Loucy (cell line): ENCODE data around the gene KDM4C.

Source experiments
- H2AFZ ChIP-seq: fragments of 200-600 bp; sonication (generic); 2 replicates; pipeline ENCODE4 v1.6.0; 2016; ENCODE audit warnings: antibody characterized with exemption, mild to moderate bottlenecking, low read length, moderate library complexity
- H3F3A ChIP-seq: fragments of 200-600 bp; 2 replicates; pipeline ENCODE4 v1.6.0; 2016; ENCODE audit warnings: antibody characterized with exemption, low read depth, mild to moderate bottlenecking
- H3K27me3 ChIP-seq: fragments of 200-600 bp; sonication (generic); 2 replicates; pipeline ENCODE4 v1.6.1; 2014; ENCODE audit warnings: low read length, mild to moderate bottlenecking; ENCODE audit not compliant: insufficient read depth, poor library complexity, severe bottlenecking
- H3K36me3 ChIP-seq: fragments of 200-600 bp; sonication (generic); 2 replicates; pipeline ENCODE4 v1.6.1; 2016; ENCODE audit warnings: low read length; ENCODE audit not compliant: insufficient read depth
- H3K4me1 ChIP-seq: fragments of 200-600 bp; sonication (generic); 2 replicates; pipeline ENCODE4 v1.5.1; 2014; ENCODE audit warnings: low read length, mild to moderate bottlenecking; ENCODE audit not compliant: insufficient read depth, poor library complexity, severe bottlenecking
- H3K4me2 ChIP-seq: fragments of 200-600 bp; sonication (generic); 2 replicates; pipeline ENCODE4 v1.6.0; 2014; ENCODE audit warnings: antibody characterized with exemption, low read length, low read depth, mild to moderate bottlenecking; ENCODE audit not compliant: poor library complexity, severe bottlenecking
- H3K4me3 ChIP-seq: fragments of 200-600 bp; sonication (generic); 2 replicates; pipeline ENCODE4 v1.5.1; 2014; ENCODE audit warnings: low read length, mild to moderate bottlenecking, mixed read lengths; ENCODE audit not compliant: poor library complexity, severe bottlenecking
- H3K79me2 ChIP-seq: fragments of 200-600 bp; sonication (generic); 2 replicates; pipeline ENCODE4 v1.6.1; 2014; ENCODE audit warnings: low read length; ENCODE audit not compliant: insufficient read depth
- H3K9ac ChIP-seq: fragments of 200-600 bp; sonication (generic); 2 replicates; pipeline ENCODE4 v1.6.0; 2014; ENCODE audit warnings: mild to moderate bottlenecking, low read depth, low read length, moderate library complexity; ENCODE audit not compliant: poor library complexity, severe bottlenecking
- H3K9me2 ChIP-seq: fragments of 200-600 bp; sonication (generic); replicated peaks from 2 replicates; pipeline ENCODE4 v1.6.1; 2016; ENCODE audit warnings: low read depth, low read length, mixed read lengths
- H3K9me3 ChIP-seq: fragments of 200-600 bp; sonication (generic); 2 replicates; pipeline ENCODE4 v1.6.1; 2014; ENCODE audit warnings: mild to moderate bottlenecking, antibody characterized with exemption, low read length, low read depth; ENCODE audit not compliant: insufficient read depth
- H4K20me1 ChIP-seq: fragments of 200-600 bp; sonication (generic); 2 replicates; pipeline ENCODE4 v1.6.0; 2014; ENCODE audit warnings: antibody characterized with exemption, low read length, mild to moderate bottlenecking; ENCODE audit not compliant: insufficient read depth, poor library complexity, severe bottlenecking
- CTCF ChIP-seq: fragments of 200-600 bp; sonication (generic); conservative IDR thresholded peaks from 2 replicates; pipeline ENCODE4 v1.5.1; 2014; ENCODE audit warnings: mild to moderate bottlenecking, antibody characterized with exemption, low read length
- EZH2phosphoT487 ChIP-seq: fragments of 200-600 bp; IDR thresholded peaks from 2 replicates; pipeline ENCODE4 v1.6.1; 2018; ENCODE audit warnings: antibody characterized with exemption, mild to moderate bottlenecking, moderate library complexity, borderline replicate concordance

Gene KDM4C

GRCh38 chr9:6928863-6929262, 171.1 kb downstream of the KDM4C start:
- H4K20me1 ChIP-seq: peaks cover 4% of the 10 kb centered on the region
- no peaks in the 10 kb centered on the region for H3K4me1 ChIP-seq
- no peaks in the 10 kb centered on the region for H3F3A ChIP-seq
- no peak overlapping the region for H3K4me2 ChIP-seq
- no peak overlapping the region for H2AFZ ChIP-seq
- no peaks in the 10 kb centered on the region for H3K9me3 ChIP-seq
- H3K79me2 ChIP-seq: no peaks in the 10 kb centered on the region
- no peaks in the 10 kb centered on the region for H3K9me2 ChIP-seq
- no peaks in the 10 kb centered on the region for H3K27me3 ChIP-seq
- H3K36me3 ChIP-seq: no peaks in the 10 kb centered on the region
- H3K9ac ChIP-seq: no peak overlapping the region
- H3K4me3 ChIP-seq: no peak overlapping the region
- TF ChIP-seq EZH2phosphoT487 (no peak), CTCF (no peak)

- Histone ChIP-seq H4K20me1 (peaks cover 4% of the 10 kb centered on the region), H3F3A (no peaks in the 10 kb centered on the region), H3K27me3 (no peaks in the 10 kb centered on the region), H3K79me2 (no peaks in the 10 kb centered on the region), H3K4me3 (no peak overlapping the region), H3K4me2 (no peak overlapping the region), H3K4me1 (no peaks in the 10 kb centered on the region), H3K9me3 (no peaks in the 10 kb centered on the region), H3K36me3 (no peaks in the 10 kb centered on the region), H3K9me2 (no peaks in the 10 kb centered on the region), H2AFZ (no peak overlapping the region), H3K9ac (no peak overlapping the region)
- no peak for TF ChIP-seq CTCF
- TF ChIP-seq EZH2phosphoT487: no peak
Observed at GRCh38 chr9:6929441-6930215, 171.9 kb downstream of the KDM4C start.

GRCh38 chr9:6930827-6931226, 173.1 kb downstream of the KDM4C start:
- H3K9me2 ChIP-seq: no peaks in the 10 kb centered on the region
- H3K9ac ChIP-seq: no peak overlapping the region
- no peak overlapping the region for H3K4me2 ChIP-seq
- H2AFZ ChIP-seq: no peak overlapping the region
- H3K36me3 ChIP-seq: no peaks in the 10 kb centered on the region
- TF ChIP-seq EZH2phosphoT487 (no peak), CTCF (no peak)
- H3K4me1 ChIP-seq: no peaks in the 10 kb centered on the region
- H3K9me3 ChIP-seq: no peaks in the 10 kb centered on the region
- no peaks in the 10 kb centered on the region for H3K27me3 ChIP-seq
- no peaks in the 10 kb centered on the region for H3F3A ChIP-seq
- H3K79me2 ChIP-seq: no peaks in the 10 kb centered on the region
- H3K4me3 ChIP-seq: no peak overlapping the region
- H4K20me1 ChIP-seq: peaks cover 4% of the 10 kb centered on the region
